Mammary epithelial cell (primary cell): ENCODE results near the gene NHLRC1.

Source experiments
- CTCF ChIP-seq, 2 donors: IDR thresholded peaks in 1 of 2; conservative IDR thresholded peaks in 1 of 2; 2 replicates each; pipeline ENCODE4 v1.5.1; 2011 to 2012; ENCODE audit warnings: inconsistent platforms in 2 of 2, low read length in 2 of 2, mild to moderate bottlenecking in 2 of 2, control low read depth in 1 of 2, low read depth in 1 of 2; ENCODE audit not compliant: insufficient read depth in 1 of 2; ENCODE audit errors: extremely low read depth in 1 of 2
- EZH2 ChIP-seq: IDR thresholded peaks from 2 replicates; pipeline ENCODE4 v1.6.1; 2012; ENCODE audit warnings: low read length, inconsistent platforms, borderline replicate concordance

DNA sequence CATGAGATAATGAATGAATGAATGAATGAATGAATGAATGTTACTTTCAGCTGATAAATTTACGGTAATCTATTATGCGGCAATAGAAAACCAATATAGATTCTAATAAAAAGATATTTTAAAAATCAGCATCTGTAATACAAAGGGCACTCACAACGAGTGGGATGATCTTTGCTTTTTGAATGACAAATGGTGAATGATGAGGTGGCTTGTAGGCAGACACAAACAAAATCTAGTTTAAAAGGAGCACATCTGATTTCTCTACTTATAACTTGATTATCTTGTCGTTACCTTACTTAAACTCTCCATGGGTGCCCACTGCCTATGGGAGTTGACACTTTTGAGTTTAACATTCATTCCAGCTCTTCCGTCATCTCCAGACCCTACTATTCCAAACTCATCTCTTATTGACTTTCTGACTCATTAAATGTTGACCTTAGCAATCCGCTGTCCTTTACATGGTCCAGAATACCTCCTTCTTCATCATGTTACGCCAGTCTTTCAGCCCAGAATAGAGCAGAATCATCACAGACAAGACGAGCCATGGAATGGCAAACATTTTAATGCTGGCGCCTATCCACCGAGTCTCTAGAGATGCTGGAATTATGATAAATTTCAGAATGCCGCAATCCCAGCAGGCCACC lies 41.3 kb downstream of the NHLRC1 start:
- TF ChIP-seq CTCF (conservative IDR thresholded peaks at IDR 0.05 in 1 of 2, IDR thresholded peaks at IDR 0.05 in 1 of 2; ENCODE audit: extremely low read depth in 1 of 2, insufficient read depth in 1 of 2, low read depth in 1 of 2, low read length in 2 of 2) (no peak), EZH2 (no peak)
